ENCODE data around the gene CACUL1.

CACUL1 gene

DNA sequence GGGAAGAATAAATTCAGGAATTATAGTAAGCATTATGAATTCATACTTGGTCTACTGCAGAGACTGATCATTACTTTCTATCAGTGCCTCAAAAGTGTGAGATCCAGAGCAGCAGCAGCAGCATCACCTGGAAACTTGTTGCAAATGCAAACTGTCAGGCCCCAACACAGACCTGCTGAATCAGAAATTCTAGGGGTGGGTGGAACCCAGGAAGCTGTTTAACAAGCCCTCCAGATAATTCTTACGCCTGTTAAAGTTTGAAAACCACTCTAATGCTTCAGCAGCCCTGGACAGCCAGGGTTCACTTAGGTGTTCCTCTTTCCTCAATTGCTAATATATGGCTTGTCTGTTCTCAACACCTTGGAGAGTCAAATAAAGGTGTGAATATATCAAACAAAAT lies 19.5 kb downstream of the CACUL1 start:
- in situ Hi-C loops (cut with MboI; ENCODE audit: low sequenced_read_pairs) = no loop called here

DNA sequence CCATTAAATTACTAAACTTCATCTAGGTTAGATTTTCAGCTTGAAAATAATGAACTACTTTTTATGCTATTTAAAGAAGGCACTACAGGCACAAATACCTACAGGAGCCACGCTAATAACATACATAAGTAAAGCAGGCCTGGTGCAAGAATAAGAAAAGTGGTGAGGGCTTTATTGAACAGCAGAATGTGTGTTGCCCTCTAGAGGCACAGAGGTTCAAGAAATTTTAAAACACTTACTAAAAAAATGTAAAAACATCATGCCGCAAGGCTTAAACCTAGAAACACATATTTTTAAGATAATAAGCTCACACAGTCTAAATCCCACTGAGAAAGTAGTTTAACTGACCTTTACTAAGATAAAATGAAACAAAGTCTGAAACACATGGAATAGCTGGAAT lies 20.3 kb downstream of the CACUL1 start:
- in situ Hi-C loops (cut with MboI; ENCODE audit: low sequenced_read_pairs) = no loop called here

DNA sequence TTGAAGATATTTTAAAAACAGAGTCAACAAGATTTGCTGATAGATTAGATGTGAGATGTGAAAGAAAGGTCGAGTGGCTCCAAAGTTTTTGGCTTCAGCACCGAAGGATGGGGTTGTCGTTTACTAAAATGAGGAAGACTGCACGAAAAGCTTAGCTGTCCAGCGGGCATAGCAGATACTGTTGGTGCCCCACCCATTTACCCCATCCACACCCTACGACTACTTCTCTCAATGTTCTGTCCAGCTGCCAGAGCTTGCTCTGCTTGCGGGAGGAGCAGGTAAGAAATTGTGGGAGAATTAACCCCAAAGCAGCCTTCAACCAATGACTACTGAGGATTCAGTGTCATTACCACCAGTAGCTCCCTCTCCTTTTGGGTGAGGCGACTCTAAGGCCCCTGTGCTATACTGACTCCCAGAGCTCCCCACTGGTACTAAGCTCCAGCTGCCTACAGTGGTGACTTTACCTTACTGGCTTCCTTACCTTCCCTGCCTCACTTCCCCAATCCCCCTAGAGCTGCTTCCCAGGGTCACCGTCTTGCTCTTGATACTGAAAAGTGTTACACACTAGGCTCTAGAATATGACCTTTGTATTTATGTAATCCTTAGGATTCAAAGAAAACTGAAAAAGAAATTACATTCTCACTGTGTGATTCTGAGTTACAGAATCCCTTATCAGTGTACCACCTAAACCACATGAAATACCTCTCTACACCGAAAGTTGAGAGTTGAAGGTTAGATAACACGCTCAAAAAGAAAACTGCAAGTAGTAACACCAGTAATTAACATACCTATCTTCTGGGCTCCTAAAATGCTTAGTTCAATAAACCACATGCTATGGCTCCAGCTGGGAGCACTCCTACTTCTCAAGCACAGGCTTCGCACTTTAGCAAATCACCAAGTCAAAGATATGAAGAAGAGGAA lies 22.3 kb downstream of the CACUL1 start:
- in situ Hi-C loops (cut with MboI; ENCODE audit: low sequenced_read_pairs) = no loop called here

DNA sequence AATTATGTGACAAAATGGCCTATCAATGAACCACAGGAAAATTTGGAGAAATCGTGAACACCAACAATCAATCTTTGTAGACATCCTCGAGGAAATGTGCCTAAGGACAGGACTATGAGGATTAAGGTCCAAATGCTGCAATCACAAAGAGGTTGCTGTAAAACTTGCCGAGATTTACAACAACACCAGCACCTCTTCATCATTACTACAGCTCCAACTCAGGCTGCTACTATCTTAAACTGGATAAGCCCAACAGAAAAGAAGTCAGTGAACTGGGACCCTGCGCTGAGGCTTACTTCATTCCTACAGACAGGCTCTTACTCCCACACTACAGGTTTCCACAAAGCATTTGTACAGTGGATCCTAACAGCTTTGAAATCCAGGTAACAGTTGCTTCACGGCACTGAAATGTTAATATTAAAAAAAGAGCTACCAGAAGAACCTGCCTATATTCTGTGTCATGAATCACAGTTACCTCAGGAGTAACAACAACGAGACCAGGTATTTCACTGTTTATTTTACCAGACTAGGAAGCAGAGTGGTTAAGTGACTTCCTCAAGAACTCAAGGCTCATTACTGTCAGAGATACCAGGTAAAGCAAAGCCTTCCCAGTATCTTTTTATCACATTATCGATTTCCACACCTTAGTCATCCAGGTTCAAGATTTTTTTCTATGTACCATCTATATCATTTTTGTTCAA lies 23.9 kb downstream of the CACUL1 start:
- in situ Hi-C loops (cut with MboI; ENCODE audit: low sequenced_read_pairs) = no loop called here

DNA sequence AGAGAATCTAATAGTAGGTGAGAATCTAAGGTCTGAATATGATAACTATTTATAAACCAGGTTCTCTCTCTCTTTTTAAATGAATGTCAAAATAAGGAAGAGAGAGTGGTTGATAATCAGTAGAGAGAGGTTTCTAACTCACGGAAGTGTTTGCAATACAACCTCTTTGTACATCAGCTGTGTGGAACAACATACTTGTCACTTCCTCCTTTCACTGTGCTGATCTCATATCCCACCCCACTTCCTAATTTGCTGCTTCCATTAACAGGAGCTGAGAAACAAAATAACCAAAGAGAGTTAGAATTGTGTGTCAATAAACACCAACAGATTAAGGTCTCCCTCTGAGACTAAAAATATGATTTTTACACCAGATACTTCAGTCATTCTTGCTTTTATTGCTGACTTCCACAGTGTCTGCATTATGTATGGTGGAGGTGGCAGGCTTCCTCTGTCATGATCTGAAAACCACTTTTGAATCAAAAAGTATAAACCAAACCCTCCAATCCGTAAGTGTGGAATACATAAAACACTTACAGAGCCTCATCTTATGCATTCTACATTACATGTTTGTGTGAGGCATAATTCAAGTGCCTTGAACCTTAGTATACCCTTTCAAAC lies 25.0 kb downstream of the CACUL1 start:
- in situ Hi-C loops (cut with MboI; ENCODE audit: low sequenced_read_pairs) = no loop called here

DNA sequence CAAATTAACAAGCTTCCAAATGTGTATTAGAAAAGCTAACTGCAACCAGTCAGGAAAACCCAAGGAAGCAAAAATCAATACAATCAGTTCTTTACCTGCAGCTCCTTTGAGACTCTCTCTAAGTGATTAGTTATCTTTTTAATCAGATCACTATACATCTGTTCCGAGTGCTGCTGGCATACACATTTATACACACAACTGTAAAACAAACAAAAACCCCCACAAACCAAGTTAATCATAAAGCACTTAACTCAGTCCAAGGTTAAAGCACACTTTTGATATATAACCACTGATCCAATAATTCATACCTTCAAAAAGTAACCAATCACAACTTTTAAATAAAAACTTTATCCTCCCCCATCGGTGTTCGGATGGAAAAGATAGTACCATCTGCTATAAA lies 25.6 kb downstream of the CACUL1 start:
- in situ Hi-C loops (cut with MboI; ENCODE audit: low sequenced_read_pairs) = no loop called here

DNA sequence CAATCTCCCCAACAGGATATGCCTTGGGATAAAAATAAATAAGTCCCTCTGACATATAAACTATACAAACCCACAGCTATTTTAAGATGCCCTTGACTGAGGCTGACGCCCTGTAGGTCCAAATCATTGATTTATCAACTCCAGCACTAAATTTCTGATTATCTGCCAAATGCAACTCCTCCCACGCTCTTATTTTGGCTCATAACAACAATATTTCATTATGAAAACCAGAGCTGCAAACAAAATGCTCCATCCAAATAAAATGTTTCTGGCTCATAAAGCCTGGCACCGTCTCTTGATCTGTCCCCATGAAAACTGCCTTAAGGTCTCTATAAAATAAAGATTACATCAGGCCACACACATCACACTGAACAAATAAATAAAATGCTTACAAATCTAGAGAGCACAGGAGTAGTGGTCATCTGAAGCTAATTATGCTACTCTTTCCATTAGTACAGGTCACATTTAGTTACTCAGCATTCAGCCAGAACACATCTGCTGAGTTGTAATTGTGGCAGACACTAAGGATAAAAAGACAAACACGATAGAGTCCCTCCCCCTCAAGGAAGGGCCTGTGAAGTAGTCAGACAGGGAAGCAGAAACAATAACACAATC lies 28.8 kb downstream of the CACUL1 start:
- in situ Hi-C loops (cut with MboI; ENCODE audit: low sequenced_read_pairs) = no loop called here

DNA sequence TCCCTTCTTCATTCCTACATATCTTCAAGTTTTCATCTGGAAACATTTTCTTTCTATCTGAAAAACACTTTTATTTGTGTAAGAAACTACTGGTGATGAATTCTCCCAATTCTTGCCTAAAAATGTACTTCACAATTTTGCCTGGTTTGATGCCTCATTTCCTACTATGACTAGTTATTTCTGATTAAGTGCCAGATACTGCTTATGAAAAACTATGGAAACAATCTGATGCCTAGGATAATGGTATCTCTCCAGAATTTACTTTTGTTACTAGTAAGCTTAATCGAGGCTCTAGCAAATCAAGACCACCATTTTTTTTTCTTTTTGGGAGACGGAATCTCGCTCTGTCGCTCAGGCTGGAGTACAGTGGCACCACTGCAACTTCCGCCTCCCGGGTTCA lies 31.3 kb downstream of the CACUL1 start:
- in situ Hi-C loops (cut with MboI; ENCODE audit: low sequenced_read_pairs) = no loop called here

DNA sequence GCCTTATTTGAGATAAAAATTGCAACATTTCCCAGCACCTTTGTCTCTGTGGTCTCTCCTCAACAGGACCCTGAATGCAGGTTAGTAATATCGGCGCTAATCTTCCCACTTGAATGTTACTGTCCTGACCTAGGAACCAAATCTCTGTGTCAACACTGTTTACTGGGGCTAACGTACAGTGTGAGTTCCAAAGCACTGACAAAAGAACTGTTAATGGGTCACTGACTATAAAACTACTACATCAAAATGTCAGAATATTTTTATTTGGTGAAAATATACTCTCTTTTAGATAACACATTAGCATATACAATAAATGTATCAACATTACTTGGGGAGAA lies 33.3 kb downstream of the CACUL1 start:
- in situ Hi-C loops (cut with MboI; ENCODE audit: low sequenced_read_pairs) = no loop called here

DNA sequence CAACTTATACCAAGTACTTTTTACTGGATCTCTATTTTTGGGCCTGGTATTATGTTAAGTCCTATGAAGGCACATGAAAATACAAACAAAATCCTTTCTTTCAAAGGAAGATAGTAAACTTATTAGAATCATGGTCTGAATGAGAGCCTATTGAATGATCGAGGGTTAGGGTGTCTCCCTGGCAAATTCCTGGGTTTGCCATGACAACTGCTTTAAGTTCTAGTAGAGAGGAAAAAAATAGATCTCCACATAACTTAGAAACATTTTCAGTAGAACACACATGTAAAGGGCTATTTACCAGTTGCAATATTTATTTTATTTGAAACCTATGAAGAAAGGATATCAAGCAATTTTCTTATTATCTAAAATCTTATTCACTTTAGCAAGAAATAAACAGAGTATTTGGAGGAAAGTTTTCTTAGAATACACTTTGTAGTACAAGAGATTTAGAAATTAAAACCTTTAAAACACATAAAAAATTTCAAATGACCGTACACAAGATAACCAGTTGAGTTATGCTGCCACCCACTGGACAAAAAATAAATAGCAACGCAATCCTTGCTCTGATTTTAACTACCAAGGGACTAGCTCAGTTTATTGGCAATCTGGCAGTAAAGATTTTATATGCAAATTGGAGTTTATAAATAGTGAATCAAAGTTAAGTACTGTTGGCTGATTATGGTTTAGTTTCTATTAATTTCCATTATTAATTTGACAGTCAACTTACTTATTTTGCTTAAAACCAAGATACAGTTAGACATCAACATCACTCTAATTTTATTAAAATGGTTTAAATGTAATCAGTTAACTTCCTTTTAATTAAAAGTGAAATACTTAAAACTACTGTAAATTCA lies 33.9 kb downstream of the CACUL1 start:
- in situ Hi-C loops (cut with MboI; ENCODE audit: low sequenced_read_pairs) = no loop called here

DNA sequence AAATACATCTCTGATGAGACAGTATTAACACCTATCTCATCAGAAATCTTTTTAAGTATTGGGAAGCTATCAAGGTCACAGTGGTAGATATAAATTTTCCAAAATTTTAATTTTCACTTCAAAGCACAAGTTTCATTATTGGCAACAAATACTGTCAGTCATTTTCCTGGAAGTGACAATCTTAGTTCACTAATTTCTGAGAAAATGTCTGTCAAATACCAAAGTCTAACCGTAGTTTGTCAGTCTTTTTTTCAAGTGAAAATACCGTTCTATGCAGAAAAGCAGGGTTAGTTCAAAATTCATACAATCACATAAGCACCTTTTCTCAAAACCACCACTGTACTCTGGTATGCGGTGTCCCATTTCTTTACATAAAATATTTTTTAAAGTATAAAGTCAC lies 40.4 kb downstream of the CACUL1 start:
- in situ Hi-C loops (cut with MboI; ENCODE audit: low sequenced_read_pairs) = no loop called here

DNA sequence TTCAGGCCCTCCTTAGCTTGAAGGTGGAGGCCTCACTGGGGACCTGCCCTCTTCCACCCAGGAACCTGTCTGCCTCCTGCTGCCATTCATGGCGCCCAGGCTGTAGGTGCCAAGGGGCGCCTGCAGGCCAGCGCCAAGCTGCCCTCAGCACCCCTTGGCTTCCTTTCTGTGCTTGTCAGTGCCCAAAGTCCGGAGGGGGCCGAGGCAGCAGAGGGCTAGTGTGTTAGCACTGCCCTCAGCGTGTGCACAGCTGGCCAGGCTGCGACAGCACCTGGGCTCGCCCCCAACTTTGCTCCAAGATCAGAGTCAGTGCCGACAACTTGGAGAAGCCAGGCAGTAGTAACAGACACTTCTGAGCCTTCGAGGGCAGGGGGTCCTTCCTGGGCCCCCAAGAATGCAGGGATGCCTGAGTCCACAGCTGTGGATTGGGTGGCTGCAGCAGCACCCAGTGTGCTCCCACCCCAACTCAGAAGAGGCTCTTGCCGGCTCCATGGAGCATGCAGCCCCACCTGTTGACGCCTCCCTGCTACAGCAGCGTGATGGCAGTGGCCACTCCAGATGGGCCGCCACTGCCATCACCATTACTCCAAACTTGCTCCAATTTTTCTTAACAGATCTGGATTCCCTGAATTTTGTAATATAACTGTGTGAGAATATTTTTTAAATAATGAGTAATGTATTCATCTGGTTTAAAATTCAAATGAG lies 41.7 kb downstream of the CACUL1 start:
- in situ Hi-C loops (cut with MboI; ENCODE audit: low sequenced_read_pairs) = no loop called here

DNA sequence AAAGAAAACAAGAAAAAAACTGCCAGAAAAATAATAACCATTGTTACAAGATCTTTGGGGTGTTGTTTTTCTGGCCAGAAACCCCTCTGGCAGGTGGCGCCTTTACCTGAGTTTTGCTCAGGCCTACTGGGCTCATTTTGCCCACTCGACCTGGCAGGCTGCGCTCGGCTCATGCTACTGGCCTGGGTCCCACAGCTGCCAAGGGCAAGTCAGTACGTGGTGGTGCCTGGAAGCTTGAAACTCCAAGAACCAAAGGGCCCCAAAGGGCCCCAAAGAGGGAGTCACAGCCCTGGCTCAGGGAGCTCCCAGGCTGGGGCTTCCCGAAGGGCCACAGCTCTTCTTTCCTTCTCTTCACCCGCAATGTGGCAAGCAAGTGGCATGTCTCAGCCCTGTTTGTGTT lies 42.7 kb downstream of the CACUL1 start:
- in situ Hi-C loops (cut with MboI; ENCODE audit: low sequenced_read_pairs) = no loop called here

DNA sequence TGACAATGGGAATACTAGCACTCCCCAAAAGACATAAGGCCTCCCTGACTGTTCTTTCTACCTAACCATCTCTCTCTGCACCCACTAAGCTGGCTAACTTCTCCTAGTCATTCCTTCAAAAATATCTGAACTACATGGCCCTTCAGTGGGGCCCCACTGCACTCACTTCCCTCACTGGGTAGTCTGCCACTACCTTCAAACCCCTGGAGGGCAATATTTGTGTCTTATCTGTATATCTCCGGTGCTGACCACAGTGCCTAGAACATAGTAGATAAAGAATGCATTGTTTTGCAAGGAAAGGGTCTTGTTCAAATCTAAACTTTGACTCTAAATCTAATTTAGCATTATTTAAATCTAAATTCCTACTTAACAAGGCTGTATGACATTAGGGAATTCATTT lies 44.3 kb downstream of the CACUL1 start:
- in situ Hi-C loops (cut with MboI; ENCODE audit: low sequenced_read_pairs) = no loop called here

DNA sequence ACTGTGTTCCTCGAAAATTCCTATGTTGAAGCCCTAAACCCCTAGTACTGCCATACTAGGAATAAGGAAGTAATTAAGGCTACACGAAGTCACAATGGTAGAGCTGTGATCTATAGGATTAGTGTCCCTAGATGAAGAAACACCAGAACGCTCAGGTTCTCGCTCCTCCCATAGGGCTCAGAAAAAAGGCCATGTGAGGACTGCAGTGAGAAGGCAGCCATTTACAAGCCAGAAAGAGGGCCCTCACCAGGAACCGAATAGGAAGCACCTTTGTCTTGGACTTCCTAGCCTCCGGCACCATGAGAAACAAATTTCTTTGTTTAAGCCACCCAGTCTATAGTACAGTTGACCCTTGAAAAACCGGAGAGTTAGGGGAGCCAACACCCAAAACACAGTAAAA lies 46.2 kb downstream of the CACUL1 start:
- in situ Hi-C loops (cut with MboI; ENCODE audit: low sequenced_read_pairs) = no loop called here

DNA sequence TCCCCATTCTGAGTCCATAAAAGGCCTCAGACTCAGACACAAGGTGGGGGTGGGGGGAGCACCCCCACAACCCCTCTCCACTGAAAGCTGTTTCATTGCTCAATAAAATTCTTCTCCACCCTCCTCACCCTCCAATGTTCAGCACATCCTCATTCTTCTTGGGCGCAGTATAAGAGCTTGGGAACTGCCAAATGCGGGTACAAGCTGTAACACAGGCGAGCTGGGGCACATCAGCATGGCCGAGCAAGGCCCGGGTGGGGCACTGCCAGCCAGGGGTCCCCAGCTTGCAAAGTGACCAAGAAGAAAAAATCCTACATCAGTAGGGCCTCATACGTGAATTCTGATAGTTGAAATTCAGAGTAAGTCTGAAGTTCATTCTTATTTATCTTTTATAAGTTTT lies 50.1 kb downstream of the CACUL1 start:
- in situ Hi-C loops (cut with MboI; ENCODE audit: low sequenced_read_pairs) = no loop called here

DNA sequence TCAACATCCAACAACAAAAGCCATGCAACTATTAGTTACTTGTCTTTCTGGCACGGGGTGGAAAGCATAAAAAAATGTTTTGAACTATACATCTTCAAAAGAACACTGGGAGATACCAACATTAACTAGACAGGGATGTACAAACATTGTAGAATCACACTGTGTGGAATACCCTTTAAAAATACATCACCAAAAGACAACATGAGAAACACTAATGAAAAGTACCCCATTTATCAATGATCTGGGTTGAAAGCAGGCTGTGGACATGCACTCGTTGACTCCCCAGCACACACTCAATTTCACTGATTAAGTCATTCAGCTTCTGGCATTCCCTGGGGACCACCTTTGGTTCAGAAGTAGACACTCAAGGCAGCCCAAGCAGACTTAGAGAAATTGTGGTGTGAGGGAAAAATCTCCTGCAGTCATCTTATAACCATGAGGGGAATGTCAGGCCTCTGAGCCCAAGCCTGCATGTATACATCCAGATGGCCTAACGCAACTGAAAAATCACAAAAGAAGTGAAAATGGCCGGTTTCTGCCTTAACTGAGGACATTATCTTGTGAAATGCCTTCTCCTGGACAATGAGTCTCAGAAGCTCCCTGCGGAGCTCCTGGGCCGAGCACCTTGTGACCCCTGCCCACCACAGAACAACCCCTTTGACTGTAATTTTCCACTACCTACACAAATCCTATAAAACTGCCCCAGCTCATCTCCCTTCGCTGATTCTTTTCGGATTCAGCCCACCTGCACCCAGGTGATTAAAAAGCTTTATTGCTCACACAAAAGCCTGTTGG lies 53.0 kb downstream of the CACUL1 start:
- in situ Hi-C loops (cut with MboI; ENCODE audit: low sequenced_read_pairs) = no loop called here

DNA sequence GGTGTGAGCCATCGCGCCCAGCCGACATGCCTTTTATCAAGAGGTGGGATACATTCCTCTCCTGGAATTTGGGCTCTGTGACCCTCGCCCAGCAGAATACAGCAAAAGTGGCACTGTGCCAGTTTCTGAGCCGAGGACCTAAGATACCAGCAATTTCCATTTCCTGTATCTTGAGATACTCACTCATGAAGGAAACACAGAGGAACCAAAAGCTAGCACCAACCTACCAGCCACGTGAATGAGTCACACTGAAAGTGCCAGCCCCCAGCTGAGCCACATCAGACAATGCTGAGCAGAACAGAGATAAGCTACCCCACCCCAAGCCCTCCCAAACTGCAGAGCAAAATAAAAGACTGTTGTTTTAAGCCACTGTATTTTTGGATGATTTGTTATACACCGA lies 56.3 kb downstream of the CACUL1 start:
- in situ Hi-C loops (cut with MboI; ENCODE audit: low sequenced_read_pairs) = no loop called here

DNA sequence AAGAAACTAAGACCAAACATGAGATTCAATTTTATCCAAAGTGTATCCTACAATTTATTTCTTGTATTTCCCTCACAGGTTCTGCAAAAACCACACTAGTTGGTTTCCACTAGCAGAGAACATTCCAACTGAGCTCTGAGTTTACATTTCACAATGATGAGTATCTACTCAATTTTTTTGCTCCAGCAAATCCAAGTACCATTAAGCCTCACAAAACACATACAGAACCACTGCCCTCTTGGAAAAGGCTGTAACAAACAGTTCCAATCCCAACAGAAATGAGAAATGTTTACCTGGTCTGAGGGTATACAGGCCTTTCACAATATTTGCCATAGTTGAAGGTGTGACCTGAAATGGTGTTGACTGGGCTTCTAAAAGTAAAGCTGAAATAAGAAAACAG lies 59.9 kb downstream of the CACUL1 start:
- in situ Hi-C loops (cut with MboI; ENCODE audit: low sequenced_read_pairs) = no loop called here

Data from HL-60/S4 treated with phorbol 12-myristate 13-acetate at 8.2 ng/mL for 4 days and 3 days (cell line).